HG02798 (cell line): Measurements from ENCODE around the gene ALDH8A1.
"Not testable (repeated sequence)": the region's sequence is repeated elsewhere in the genome, so short reads cannot be mapped to it uniquely, and the experiment has no call there.

Source experiments
- ATAC-seq: cut with Tn5 transposase; IDR thresholded peaks from one replicate; pipeline ENCODE4 v1.9.1; 2021; ENCODE audit warnings: mild to moderate bottlenecking; ENCODE audit not compliant: unreplicated experiment, poor library complexity

The ALDH8A1 gene

GRCh38 chr6:134920422-134920821 is 29.5 kb downstream of the ALDH8A1 start:
- no peak for ATAC-seq

GRCh38 chr6:134918418-134918961 is 31.4 kb downstream of the ALDH8A1 start:
- ATAC-seq: no peak

- ATAC-seq: no peak
Observed at GRCh38 chr6:134911547-134911946, 38.4 kb downstream of the ALDH8A1 start.

- no peak for ATAC-seq
Observed at GRCh38 chr6:134910593-134910935, 39.3 kb downstream of the ALDH8A1 start.

GRCh38 chr6:134909701-134910592 is 40.0 kb downstream of the ALDH8A1 start:
- no peak for ATAC-seq

- no peak for ATAC-seq
Observed at GRCh38 chr6:134908906-134909516, 40.9 kb downstream of the ALDH8A1 start.

- ATAC-seq: not testable (repeated sequence)
Observed at GRCh38 chr6:134904731-134905130, 45.2 kb downstream of the ALDH8A1 start.

GRCh38 chr6:134903448-134903847 is 46.5 kb downstream of the ALDH8A1 start:
- no peak for ATAC-seq

- no peak for ATAC-seq
Observed at GRCh38 chr6:134902936-134903335, 47.0 kb downstream of the ALDH8A1 start.

GRCh38 chr6:134902074-134902861 is 47.6 kb downstream of the ALDH8A1 start:
- no peak for ATAC-seq

- no peak for ATAC-seq
Observed at GRCh38 chr6:134898575-134898974, 51.3 kb downstream of the ALDH8A1 start.

- ATAC-seq: not testable (repeated sequence)
Observed at GRCh38 chr6:134898166-134898565, 51.7 kb downstream of the ALDH8A1 start.

- no peak for ATAC-seq
Observed at GRCh38 chr6:134896910-134897309, 53.0 kb downstream of the ALDH8A1 start.

- no peak for ATAC-seq
Observed at GRCh38 chr6:134894800-134895199, 55.1 kb downstream of the ALDH8A1 start.

- ATAC-seq: no peak
Observed at GRCh38 chr6:134892362-134892761, 57.5 kb downstream of the ALDH8A1 start.

- no peak for ATAC-seq
Observed at GRCh38 chr6:134891633-134892032, 58.3 kb downstream of the ALDH8A1 start.

- no peak for ATAC-seq
Observed at GRCh38 chr6:134888316-134888715, 61.6 kb downstream of the ALDH8A1 start.

- ATAC-seq: no peak
Observed at GRCh38 chr6:134884752-134885151, 65.1 kb downstream of the ALDH8A1 start.

- no peak for ATAC-seq
Observed at GRCh38 chr6:134883314-134883713, 66.6 kb downstream of the ALDH8A1 start.

GRCh38 chr6:134882426-134883038 is 67.4 kb downstream of the ALDH8A1 start:
- ATAC-seq: peak; percentile 40
